GM19372 (cell line): ENCODE results near the gene CARMIL1.

ENCODE experiments used
- ATAC-seq: cut with Tn5 transposase; IDR thresholded peaks from one replicate; pipeline ENCODE4 v1.9.1; 2021; ENCODE audit warnings: mild to moderate bottlenecking, low read depth, moderate library complexity; ENCODE audit not compliant: unreplicated experiment

CARMIL1 gene

DNA sequence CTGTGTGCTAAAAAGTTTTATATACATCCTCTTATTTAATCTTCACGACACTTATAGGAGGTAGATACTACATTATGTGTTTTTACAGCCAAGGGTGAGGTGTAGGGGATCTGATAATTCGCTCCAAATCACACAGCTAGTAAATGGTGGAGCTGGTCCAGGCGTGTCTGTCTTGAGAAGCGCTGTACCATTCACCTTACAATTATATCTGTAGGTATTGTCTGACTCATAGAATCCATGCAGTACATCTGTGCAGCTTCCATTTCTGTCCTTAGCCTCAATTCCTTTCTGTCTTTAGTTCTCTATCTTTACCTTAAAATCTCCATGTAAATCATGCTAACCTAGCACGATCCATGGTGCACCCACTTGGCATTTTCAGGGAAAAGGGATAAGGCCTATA, 120.7 kb downstream of the CARMIL1 start:
- ATAC-seq, result no peak

DNA sequence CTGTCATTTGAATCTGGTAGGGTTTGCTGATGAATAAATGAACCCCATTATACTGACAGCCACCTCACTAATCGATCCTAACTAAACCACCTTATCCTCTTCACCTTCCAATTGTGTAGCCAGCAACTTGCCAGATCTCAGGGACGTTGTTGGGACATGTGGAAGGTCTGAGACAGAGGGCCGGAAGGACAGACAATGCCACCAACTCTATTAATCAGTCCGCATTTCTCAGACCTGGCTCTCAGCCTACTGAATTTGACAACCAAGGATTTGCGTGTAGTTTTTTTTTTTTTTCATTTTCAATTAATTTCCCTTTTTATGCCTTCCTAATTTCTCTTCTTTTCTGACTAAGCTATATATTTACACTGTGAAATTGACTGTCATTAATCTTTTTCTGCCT, 122.5 kb downstream of the CARMIL1 start:
- ATAC-seq, result no peak

DNA sequence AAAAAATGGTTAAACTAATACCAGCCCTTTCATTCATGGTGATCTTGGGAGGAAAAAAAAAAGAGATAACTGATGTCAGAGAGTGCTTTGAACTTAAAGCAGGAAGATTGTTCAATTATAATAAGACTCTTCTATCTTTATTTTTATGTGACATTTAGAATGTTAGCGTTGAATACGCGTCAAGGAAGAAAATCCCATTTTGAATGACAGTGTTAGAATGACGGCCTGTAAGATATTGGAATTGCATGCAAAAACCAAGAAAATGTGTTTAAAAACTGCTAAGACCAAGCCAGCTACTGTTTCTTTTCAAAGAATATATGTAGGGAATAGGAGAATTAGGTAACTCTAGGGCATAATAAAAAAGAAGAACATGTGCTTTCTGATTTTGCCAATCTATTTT, 123.0 kb downstream of the CARMIL1 start:
- no peak for ATAC-seq

DNA sequence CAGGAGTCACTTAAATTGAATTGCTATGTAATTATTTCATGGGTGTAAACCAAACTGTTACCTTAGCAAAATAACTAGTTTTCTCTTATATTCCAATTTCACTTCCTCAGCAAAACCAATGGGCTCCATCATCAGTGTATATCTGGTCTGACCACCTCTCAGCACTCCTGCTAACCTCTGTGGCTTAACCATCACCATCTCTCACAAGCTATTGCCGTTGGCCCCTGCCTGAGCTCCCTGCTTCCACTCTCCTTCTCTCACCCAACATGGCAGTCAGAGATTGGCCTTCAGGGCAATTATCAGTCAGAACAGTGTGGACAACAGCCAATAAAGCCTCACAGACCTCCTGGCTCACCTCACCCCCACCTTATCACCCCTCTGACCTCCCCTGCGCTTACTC, 124.0 kb downstream of the CARMIL1 start:
- no peak for ATAC-seq

DNA sequence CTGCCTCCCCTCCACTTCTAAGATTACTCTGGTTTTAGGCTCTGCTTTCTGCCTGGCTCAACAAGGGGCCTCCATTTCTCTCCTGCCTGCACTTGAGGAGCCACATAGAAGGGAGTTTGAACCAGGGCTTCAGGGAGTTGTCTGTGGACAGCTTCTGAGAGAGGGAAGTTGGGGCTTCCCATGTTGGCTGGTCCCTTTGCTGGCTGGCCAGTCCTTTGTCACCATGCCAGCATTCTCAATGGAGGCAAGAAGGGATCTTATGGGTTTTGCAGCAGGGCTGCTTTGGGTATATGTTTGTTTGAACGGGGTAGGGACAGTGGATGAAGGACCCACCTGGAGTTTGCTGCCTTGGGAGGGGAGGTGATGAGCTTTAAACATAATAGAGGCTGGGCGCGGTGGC, 124.9 kb downstream of the CARMIL1 start:
- no peak for ATAC-seq

DNA sequence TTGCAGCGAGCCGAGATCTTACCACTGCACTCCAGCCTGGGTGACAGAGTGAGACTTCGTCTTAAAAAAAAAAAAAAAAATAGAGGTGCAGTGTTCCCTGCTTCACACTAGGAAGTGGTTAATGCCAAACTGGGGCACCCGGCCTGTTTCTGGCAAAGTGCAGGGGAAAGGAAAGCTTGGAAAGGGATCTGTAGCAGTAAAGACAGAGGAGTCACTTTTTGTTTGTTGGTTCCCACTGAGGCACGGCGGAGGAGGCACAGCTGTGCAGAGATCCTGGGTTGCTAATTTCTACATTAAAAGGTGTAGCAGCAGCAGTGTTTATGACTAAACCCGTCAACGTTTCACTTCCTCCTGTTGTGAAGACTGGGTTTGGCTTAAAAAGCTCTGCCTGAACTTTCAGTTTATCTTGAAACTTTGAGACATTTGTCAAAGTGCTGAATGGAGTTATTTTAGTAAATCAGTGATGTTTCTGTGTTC, 125.6 kb downstream of the CARMIL1 start:
- ATAC-seq, result peak; percentile 80

DNA sequence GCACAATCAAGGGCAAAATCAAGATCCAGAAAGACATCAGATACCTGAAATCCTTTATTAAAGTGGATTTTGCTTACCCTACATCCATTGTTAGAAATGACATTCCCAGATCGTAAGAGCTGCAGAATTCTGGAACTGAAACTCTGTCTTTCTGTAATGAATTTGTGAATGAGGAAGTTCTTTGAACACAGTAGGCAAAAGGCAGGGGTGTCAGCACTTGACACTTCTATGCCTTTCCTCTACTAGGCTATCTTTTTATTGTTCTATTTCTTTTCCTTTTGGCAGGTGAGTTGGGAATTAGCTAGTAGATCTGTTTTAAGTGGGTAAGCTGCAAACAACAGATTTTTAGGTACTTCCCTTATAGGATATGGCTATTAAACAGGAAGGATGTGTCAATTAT, 126.3 kb downstream of the CARMIL1 start:
- no peak for ATAC-seq

DNA sequence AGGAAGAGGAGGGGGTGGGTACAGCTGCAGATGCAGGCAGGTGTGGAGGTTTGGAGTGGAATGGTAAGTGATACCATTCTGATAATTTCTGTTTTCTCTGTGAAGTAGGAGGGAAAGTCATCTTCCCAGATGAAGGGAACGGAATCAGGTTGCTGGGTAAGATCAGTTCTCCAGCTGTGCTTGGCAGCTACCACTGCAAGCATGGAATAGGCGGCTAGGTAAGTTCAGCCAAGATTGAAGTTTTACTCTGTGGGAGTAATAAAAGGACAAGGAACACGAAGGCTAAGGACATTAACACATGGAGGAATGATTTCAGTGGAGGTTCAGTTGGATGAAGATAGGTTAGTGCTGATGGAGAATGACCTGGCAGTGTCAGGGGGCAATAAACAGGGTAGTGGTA, 128.3 kb downstream of the CARMIL1 start:
- ATAC-seq, result no peak

DNA sequence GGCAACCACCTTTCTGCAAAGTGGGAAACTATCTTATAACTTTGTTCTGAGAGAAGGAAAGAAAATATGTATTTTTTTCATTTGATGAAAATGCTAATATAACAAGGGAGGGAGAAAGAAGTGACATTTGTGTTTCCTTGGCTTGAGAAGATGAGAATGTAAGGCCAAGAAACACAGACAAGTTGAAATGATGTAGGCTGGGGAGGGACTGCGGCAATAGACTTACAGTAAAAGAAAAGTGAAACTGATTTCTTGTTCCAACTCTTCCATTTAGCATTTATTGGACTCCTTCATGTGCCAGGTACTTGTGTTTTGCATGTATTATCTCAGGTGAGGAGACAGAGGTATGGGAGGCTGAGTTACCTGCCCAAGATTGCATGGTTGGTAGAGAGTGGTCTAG, 130.9 kb downstream of the CARMIL1 start:
- ATAC-seq, result no peak

DNA sequence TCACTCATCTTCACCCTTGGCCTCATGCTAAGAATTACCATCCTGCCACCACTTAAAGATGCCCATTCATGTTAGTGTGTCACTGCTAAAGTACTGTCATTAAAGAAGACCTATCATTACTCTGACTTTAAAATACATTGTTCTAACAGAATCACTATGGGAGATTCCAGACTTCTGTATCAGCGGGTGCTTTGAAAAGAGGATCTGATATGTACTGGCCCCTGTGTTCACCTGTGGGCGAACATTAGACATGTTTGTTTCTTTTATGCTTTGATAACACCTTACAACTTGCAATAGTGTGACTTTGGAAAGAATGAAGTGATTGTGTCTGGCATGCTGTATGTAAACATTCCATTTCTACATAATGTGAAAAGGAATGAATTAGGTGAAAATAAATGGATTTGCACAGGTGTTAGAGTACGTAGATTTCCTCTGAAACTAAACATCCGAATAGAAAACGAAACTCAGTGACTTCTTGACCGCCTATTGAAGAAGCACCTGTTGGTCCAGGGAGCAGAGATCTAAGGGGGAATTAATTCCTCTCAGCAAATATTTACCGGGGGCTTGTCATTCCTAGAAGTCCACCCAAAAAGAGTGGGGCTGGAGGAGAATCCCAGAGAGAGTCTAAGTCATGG, 132.3 kb downstream of the CARMIL1 start:
- no peak for ATAC-seq

DNA sequence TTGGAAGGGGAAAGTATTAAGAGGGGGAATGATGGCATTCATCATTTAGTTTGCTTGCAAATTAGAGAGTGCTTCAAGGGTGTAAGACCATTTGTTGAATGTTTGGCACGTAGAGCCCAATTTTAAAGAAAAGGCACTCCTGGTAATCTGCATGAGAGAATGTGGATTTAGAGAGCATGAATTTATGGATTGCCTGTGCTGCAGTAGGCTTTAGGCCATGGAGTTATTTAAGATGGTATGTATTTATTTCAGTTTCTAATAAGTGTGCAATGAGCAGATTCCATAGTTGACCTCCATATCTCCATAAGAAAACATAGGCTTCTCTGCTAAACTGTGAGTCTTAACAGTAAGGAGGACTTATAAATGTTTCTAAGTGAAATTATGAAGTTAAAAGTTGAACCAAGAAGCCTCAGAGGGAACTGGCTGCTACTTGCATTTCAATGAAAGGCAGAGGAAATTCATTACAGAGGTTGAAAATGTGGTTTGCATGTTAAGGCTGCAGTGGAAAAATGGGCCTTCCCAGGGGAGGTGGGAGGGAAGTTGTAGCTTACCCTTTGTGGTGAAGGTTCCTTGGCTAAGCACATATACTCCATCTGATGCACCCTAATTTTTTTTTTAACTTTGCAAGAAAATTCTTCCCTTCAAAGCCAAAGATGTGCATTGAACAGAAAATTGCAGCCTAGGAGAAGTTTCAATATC, 134.2 kb downstream of the CARMIL1 start:
- no peak for ATAC-seq

DNA sequence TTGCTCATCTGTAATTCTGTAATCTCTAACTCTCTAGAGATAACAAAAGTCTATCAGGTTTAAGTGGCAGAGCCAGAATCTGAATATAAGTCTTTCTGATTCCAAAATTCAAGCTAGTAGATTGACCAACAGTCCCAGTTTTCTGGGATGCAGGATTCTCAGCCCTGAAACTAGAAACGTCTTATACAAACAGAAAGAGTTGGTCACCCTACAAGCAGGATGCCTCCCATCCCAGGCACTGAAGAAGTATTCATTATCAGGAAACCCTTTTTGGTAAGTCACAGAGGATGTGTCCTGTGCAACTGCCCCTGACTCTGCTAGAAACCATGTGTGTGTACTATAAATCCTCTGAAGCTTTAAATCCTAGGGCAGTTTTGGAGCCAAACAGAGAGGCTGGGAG, 135.0 kb downstream of the CARMIL1 start:
- no peak for ATAC-seq

DNA sequence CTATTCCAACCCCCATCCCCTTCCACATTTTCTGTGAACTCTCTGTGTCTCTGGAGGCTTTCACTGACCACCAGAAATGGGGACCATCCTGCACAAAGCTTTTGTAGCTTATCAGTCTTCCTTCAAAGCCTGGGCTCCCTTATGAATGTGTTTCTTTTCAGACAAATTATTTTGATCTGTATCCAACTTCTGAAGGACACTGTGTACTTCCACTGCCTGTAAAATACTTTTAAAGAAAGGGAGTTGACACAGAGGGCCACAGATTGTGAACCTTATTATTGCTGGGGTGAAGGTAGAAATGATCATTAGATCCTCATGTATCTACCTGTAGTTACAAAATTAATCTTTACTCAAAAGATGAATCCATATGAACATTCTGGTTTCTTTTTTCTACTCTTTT, 135.6 kb downstream of the CARMIL1 start:
- no peak for ATAC-seq

DNA sequence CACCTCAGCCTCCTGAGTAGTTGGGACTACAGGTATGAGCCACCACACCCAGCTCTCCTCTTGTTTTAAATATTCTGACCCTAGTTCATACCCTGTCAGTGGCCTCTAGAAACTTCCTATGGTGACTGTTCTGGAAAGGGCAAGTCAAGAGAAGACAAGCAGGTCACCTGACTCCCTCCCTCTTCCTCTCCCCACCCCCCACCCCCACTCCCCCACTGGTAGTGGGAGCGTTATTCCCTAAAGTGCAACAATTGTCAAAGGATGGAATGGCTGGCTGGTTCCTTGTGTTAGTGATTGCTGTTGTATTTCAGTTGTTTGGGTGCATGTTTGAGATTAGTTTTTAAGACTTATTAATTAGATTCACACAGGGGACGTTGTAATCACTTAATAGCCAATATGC, 136.1 kb downstream of the CARMIL1 start:
- ATAC-seq, result no peak

DNA sequence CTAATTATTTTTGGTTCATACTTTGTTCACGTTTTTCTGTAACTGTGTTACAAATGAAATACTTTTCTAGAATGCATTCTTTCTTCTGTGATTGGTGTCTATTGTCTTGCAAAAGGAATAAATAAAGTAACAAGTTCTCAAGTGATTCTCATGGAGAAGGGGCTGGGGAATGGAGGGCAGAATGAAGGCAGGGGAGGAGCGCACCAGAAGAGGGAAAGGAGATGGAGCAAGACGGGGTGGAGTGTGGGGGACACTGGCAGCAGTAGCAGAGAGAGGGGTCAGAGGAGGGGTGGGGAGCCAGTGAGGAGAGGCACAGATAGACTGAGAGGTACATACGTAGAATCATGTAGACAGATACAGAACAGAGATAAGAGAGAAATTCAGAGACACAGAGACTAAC, 136.5 kb downstream of the CARMIL1 start:
- no peak for ATAC-seq

DNA sequence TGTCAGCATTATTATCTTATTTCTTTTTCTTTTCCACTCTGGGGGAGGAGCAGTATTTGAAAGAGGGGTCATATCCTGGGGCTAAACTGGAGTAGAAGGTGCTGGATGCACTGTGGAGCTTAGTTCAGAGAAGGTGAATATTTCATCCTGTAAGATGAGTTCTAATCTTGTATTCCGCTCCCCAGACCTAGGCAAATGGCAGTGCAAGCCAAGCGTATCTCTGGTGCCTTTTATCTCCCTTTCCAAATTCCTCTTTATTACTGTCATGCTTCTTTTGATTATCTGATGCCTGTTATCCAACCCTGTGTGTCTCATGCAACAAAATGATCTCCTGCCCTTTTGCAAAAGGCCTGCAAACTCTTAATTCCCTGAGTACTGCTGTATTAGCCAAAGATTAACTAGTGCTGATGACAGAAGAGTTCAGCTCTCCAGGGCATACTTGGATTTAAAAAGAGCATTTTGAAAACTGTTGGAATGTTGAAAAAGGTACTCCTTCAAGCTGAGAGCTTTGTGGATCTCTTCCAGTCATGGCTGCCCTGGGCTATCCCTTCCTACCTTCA, 138.0 kb downstream of the CARMIL1 start:
- no peak for ATAC-seq

DNA sequence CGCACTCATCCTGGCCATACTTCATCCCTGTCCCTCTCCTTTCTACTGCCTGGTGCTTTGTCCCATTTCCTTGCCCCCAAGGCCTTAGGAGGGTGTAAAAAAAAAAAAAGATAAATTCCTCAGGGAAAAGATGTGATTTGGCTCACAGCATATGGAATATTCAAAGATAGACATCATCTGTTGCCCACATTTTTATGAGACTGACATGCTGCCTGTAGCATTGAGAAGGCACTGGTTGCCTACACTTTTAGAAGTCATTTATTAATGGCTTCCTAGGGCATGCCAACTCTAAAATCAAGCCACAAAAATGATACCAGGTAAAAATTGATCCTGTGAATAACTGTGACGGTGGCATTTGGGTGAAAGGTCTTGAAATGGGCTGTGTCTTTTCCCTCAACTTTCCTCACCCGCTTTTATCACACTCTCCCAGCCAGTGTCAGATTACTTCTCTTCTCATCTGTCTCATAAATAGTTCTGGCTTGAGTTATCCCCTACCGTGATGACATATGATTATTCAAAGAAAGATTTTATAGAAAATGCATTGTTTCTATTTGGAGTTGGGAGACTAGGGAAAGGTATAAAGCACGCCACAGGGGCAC, 139.4 kb downstream of the CARMIL1 start:
- ATAC-seq, result no peak

DNA sequence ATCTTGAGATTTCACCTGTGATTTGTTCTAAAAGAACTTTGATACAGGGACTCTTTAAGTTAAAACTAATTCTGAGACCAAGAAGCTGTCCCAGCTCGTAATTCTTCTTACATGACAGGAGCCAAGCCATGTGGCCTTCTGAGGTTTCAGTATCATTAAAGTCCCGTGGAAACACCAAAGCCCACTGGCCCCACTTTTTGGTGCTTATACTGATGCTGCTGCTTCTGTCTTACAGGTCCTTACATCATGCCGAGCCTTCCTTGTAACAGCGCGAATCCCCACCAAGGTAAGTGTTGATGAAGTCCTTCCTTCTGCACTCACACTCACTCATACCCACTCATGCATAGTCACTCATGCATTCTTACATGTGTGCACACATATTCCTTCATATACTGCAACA, 140.7 kb downstream of the CARMIL1 start:
- no peak for ATAC-seq

DNA sequence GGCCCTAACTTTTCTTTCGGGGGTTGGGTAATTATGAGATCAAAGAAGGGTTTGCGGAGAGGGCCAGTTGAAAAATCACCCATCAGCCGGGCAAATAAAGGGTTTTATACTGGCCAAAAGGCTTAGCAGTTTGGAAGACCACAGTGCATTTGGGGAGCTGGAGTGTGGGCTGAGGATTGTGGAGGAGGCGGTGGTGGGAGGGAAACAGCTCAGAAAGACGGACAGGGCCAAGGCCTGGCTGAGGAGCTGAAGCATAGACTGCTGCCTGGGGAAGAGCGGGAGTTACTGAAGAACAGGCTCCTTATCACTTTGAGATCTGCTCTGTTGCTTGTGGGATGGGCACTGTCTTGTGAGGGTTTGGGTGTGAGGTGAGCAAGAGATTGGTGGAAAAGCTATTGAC, 144.2 kb downstream of the CARMIL1 start:
- no peak for ATAC-seq

DNA sequence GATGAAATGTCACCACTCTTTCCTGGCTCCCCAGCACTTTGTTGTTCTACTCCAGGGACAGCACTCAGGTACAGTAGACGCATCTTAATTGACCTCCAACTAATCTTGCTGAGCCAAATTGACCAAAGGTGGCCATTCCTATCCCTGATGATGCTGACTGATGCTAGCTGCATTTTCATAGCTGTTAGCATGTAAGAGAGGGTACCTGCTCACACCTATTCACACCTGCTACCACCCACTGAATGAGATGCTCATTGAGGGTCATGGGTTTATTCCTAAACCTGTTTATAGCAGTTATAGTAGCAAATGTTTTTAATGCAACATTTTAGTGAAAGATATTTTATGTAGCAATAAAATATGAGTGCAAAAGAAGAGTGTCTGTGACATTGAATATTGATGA, 145.1 kb downstream of the CARMIL1 start:
- no peak for ATAC-seq

DNA sequence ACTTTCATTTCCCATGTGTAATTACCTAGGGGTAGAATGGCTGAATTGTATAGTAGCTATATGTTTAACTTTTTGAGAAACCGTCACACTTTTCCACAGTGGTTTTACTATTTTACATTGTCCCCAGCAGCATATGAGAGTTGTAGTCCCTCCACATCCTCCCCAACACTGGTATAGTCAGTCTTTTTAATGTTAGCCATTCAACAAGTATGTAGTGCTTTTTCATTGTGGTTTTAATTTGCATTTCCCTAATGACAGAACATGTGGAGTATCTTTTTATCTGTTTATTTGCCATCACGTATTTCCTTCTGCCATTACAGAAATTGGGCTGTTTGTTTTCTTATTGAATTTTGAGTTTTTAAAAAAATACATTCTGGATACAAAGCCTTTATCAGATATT, 148.4 kb downstream of the CARMIL1 start:
- no peak for ATAC-seq
